ENCODE measurements around the gene SELENOO.

Gene SELENOO

DNA sequence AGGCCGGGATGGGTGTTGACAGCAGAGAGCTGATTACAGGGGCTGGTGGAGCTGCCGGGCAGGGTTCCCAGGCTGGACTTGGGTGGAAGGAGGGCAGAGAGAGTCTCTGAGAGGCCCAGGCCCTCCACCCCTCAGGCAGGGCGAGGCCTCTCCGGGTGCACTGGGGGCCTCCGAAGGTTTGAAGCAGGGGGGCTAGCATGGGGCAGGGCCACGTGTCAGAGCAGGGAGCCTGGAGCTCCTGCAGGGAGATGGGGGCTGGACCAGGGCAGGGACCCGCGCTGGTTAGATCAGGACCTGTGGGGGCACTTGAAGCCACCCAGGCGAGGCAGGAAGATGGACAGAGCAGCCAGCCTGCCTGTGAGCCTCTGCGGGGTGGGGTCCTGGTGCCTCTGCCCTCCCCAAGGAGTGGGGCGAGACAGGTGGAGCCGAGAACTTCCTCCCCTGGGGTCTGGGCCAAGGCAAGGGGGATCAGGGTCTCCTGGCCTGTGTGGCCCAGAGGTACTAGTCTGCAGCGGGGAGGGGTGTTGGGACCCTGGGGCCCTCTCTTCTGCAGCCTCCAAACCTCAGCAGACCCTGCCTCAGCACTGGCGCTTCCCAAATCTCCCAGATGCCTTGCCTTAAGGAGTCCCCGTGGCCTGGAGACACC is 29.4 kb upstream of the SELENOO start:
- DNase-seq (ENCODE audit: low read depth in 1 of 2, low spot score in 1 of 2), result no peak

DNA sequence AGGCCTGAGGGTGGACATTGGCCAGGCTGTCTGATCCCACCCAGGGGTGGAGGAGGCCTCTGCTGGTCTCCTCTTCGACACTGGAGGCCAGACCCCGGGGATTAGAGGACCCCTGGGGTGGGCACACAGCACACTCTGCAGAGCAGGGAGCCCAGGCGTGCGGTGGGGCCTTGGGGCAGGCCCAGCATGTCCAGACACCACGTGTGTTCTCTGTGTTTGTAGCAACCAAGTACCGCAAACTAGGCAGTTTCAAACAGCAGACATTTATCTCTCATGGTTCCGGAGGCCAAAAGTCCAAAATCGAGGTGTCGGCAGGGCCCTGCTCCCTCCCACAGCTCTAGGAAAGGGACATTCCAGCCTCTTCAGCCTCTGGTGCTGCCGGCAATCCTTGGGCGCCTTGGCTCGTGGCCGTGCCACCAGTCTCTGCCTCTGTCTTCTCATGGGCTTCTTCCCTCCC is 28.8 kb upstream of the SELENOO start:
- DNase-seq (ENCODE audit: low read depth in 1 of 2, low spot score in 1 of 2), result no peak

DNA sequence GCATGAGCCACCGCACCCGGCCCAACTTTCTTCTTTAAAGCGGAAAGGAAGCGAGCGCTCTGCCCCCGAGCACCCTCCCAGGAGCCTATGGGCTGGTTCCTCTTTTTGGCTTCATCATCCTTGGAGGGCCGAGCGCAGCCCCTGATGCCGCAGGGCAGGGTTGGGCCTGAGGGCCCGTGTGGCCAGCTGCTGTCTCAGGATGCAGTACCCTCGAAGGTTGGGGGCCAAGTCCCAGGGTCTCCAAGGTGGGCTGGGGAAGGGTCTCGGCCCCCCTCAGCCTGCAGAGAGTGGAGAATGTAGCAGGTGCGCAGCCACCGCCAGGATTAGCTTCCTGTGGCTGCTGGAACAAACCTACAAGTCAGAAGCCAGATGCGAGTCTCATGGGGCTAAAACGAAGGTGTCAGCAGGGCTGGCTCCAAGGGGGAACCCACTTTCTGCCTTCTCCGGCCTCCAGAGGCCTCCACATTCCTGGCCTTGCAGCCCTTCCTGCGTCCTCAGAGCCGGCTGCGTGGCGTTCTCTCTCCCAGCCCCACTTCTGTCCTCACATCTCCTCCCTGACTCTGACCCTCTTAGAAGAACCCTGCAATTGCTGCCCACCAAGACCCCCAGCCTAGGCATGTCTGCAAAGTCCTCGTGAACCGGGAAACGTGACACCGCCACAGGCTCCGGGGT is 27.4 kb upstream of the SELENOO start:
- no peak for DNase-seq (ENCODE audit: low read depth in 1 of 2, low spot score in 1 of 2)

DNA sequence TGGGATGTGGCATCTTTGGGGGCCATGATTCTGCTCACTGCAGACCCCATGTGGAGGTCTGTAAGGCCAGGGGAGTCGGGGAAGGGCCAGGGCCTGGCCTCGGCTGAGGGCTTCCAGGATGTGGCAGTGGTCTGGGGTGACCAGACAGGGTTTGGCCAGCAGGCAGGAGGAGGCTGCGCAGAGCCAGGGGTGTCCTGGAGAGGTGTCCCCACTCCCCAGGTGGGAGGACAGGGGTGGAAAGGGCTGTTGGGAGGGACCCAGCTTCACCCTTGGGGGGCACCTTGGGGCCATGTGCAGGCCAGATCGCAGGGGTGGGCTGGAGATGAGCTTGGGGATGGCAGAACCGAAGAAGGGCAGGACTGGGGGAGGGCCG is 26.8 kb upstream of the SELENOO start:
- no peak for DNase-seq (ENCODE audit: low read depth in 1 of 2, low spot score in 1 of 2)

DNA sequence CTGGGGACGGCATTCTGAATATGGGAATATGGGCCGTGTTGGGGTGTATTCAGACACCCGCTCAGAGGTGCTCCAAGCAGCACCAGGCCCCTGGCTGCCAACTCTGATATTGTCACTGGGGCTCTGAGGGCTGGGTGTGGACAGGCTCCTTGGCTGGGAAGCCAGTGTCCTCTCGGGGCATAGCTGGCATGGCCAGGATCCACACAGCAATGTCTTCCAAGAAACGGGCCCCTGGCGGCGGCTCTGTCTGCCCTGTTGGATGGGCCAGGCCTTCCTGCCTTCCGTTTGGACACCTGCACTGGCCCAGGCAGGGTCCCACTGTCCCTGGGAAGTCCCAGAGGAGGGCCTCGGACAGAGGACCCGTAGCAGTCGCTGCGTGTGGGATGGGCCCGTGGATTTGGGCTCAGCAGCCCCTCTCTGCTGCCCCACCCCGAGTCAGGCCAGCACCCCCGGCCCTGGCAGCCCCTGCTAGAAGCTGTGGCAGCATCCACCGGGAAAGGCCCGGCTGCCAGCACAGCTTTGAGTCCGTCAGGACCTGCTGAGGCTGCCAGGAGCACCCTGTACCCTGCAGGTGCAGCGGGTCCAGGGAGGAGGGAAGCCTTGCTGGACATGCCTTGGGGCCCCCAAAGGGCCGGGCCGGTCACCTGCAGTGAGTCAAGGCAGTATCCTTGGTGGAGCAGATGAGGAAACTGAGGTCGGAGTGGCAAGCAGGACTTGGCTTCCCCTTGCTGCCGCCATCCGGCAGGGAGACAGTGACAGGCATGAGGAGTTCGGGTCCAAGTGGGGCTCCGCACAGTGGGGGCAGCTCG is 26.2 kb upstream of the SELENOO start:
- no peak for DNase-seq (ENCODE audit: low read depth in 1 of 2, low spot score in 1 of 2)

DNA sequence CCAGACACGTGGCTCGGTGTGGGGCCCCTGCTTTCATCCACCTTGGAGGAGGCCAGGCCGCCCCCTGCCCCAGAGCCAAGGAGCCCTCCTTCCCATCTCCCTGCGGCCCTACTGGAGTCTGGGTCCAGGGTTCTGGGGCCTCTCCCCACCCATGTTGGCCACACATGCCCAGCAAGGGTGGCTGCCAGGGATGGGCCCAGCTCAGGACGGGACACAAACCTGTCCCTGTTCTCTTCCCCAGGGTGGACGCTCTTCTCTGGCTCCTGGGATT is 25.7 kb upstream of the SELENOO start:
- no peak for DNase-seq (ENCODE audit: low read depth in 1 of 2, low spot score in 1 of 2)

DNA sequence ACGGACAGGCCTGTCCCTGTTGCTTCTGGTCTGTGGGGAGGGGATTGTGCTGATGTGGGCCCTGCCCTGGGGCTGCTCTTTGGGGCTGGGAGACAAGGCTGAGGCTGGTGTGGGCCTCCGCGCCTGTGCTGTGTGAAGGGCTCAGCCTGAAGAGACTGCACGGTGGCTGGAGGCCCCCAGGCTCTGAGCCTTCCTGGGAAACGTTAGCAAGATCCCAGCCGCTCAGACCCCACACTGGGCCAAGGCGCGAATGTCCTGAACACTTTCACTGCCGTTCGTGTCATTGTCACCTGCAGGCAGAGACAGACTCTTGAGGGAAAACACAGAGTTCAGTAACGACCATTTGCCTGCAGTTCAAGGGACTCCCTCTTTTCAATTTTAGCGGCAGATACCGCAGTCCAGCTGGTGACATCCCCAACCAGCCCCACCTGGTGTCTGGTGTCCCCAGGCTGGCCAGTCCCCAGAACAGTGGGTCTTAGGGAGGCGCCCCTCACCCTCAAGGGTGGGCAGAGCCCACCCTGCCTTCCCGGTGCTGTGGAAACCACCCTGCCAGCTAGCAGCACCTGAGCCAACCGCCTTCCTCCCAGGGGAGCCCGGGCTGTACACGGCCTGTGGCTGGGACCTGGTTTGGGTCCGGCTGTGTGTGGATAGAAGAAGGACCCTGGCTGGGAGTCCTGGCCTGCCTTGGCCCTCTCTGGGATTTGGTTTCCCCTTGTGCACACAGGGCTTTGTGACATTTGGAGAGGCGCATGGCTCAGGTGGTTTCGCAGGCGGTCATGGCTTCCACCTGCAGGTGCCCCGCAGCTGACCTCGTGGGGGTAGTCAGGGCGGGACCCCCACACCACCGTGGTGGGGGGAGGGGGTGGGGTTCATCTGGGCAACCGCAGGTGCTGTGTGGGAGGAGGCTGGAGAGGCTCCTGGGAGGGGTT is 24.6 kb upstream of the SELENOO start:
- no peak for DNase-seq (ENCODE audit: low read depth in 1 of 2, low spot score in 1 of 2)

DNA sequence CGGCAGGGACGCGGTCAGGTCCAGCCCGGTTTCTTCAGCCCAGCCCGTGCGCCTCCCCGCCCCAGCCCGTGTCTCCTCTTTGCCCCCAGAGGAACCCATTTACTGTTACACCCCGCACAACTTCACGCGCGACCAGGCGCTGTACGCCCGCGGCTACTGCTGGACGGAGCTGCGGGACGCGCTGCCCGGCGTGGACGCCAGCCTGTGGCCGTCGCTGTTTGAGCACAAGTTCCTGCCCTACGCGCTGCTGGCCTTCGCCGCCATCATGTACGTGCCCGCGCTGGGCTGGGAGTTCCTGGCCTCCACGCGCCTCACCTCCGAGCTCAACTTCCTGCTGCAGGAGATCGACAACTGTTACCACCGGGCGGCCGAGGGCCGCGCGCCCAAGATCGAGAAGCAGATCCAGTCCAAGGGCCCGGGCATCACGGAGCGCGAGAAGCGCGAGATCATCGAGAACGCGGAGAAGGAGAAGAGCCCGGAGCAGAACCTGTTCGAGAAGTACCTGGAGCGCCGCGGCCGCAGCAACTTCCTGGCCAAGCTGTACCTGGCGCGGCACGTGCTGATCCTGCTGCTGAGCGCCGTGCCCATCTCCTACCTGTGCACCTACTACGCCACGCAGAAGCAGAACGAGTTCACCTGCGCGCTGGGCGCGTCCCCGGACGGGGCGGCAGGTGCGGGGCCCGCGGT is 23.8 kb upstream of the SELENOO start:
- no peak for DNase-seq (ENCODE audit: low read depth in 1 of 2, low spot score in 1 of 2)

DNA sequence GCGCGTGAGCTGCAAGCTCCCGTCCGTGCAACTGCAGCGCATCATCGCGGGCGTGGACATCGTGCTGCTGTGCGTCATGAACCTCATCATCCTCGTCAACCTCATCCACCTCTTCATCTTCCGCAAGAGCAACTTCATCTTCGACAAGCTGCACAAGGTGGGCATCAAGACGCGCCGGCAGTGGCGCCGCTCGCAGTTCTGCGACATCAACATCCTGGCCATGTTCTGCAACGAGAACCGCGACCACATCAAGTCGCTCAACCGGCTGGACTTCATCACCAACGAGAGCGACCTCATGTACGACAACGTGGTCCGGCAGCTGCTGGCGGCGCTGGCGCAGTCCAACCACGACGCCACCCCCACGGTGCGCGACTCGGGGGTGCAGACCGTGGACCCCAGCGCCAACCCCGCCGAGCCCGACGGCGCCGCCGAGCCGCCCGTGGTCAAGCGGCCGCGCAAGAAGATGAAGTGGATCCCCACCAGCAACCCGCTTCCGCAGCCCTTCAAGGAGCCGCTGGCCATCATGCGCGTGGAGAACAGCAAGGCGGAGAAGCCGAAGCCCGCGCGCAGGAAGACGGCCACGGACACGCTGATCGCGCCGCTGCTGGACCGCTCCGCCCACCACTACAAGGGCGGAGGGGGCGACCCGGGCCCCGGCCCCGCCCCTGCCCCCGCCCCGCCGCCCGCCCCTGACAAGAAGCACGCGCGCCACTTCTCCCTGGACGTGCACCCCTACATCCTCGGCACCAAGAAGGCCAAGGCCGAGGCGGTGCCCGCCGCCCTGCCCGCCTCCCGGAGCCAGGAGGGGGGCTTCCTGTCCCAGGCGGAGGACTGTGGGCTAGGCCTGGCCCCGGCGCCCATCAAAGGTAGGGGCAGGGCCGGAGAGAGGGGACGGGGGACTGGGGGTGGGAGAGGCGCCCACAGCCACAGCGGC is 23.0 kb upstream of the SELENOO start:
- DNase-seq (ENCODE audit: low read depth in 1 of 2, low spot score in 1 of 2), result no peak

DNA sequence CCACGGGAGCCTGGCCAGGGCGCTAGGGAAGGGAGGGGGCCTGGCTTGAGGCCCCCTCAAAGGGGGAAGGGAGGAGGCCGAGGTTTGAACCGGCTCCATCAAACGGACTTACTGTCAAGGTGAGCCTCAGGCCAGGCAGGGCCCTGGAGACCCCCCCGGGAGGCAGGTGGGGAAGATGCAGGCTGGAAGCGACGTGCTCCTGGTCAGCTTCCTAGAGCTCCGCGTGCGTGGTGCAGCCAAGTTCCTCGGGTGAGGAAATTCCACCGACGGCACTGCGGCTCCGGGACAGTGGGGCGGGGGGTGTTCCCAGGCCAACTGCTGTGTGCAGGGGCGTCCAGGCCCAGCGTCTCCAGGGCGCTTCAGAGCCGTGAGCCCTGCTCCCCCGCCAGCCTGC is 22.3 kb upstream of the SELENOO start:
- DNase-seq (ENCODE audit: low read depth in 1 of 2, low spot score in 1 of 2), result no peak

DNA sequence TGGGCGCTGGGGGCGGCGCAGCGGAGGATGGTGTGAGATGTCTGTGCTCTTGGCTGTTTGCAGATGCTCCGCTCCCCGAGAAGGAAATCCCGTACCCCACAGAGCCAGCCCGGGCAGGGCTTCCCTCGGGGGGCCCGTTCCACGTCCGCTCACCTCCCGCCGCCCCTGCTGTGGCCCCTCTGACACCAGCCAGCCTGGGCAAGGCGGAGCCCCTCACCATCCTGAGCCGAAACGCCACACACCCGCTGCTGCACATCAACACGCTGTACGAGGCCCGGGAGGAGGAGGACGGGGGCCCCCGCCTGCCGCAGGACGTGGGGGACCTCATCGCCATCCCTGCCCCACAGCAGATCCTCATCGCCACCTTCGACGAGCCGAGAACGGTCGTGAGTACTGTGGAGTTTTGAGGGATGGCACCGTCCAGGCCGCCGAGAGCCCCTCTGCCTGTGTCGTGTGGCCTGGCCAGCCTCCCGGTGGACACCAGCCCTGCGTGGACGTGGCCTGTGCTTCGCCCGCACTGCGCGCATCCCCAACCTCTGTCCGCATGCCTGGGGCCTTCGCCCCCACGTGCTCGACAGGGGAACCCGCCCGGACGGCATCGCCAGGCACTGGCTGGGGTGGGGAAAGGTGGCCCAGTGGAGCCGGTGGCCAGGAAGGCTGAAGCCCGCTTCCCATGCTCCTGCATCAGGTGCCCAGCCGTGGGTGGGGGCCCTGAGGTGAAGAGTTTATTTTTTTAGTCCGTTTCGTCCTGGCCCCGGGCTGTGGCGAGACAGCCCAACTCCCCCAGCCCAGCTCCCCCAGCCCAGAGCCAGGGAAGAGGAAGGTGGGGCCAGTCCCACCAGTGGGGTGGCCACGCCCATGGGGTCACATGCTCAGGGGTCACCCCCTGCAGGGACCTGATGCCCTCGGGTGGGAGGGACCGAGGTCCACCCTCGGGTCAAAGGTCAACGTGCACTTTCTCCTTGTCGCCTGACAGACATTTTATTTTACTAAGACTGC is 21.6 kb upstream of the SELENOO start:
- DNase-seq (ENCODE audit: low read depth in 1 of 2, low spot score in 1 of 2), result no peak

DNA sequence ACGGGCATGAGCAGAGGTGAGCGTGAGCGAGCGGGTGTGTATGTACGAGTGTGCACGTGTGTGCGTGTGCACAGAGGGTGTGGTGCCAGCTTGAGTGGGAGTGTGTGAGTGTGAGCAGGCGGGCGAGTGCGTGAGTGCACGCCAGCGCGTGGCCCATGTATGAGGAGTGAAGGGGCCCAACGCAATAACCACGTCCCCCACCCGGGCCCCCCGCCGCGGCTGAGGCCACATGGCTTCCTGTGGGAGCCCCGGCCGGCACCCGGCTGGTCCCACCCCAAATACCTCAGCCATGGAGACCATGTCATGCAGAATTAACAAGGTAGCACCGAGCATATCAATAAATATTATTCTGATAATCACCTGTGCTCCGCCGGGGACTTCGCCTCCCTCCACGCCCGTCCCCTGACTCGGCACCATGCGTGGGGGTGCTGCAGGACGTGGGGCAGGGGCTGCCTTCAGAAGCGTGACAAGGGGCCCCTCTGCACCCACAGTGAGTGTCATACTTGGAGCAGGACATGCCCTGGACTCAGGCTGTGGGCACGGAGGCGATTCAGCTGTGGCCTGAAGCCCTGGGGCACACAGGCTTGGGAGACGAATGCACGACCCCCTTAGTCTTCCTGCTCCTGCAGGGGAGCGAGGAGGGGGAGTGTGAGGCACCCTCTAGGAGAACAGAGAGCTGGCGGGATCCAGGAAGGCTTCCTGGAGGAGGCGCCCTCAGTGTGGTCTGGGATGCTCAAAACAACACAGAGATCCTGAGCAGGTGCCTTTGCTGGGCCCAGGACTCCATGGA is 20.7 kb upstream of the SELENOO start:
- no peak for DNase-seq (ENCODE audit: low read depth in 1 of 2, low spot score in 1 of 2)

DNA sequence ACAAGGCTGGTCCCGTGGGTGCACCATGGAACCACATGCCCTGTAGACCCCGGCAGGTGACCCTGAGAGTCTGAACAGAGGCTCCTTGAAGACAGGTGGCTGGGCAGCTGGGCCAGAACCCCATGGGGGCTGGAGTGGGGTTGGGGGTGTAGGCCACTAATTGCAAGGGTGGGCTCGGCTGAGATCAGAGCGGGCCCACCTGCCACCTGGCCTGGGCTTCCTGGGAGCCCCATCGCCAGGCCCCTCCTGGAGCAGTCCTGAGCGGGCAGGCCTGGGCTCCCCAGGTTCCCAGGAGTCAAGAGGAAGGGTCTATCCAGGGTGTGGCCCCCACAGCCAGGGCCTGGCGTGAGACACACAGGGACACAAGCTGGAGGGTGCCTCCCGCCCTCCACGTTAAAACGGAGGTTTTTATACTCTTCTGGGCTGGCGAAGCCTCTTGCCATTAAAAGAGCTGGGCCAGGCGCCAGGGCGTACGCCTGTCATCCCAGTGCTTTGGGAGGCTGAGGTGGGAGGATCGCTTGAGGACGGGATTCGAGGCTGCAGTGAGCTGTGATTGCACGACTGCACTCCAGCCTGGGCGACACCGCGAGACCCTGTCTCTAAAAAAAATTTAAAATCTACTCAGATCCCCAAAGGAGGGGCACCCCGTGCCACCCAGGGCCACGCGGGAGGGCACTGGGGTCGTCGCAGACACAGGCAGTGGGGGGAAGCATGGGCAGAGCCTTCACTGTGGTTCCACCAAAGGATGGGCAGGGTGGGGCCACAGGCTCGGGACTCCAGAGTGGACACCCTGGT is 19.9 kb upstream of the SELENOO start:
- no peak for DNase-seq (ENCODE audit: low read depth in 1 of 2, low spot score in 1 of 2)

DNA sequence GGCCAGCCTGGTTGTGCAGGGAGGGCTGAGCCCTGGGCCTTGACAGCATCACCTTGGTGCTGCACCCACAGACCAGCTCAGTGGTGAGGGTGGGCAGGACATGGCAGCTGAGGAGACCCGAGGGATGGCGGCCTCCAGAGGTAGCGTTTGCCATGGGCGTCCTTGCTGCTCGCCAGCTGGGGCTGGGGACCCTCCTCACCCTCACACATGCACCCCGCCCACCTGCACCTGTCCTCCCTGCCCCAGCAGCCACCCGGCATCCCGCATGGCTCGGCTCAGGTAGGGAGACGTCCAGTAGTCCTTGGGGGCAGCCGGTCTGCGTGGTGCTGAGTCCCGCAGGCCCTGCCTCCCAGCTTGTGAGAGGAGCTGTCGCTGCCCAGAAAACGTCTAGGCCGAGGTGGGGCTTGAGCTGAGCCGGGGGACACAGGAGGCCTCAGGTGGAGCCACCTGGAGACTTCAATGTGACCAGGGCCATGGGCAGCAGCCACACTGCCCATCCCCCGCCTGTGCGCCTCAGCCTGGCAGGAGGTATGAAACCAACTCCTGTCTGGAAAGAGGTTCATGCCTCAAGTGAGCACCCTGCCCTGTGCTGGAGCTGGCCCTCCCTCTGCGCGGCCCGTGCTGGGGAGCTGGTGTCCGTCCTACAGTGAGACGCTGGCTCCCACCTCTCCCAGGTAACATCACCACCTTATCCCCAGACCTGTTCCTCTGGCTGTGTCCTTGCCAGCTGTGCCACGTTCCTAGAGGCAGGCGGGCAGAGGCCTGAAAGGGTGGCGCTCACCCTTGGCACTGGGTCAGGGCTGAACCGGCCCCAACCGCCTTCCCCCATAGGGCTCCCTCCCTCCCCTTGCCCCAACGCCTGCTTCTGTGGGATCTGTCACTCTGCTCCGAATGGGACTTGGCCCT is 18.4 kb upstream of the SELENOO start:
- no peak for DNase-seq (ENCODE audit: low read depth in 1 of 2, low spot score in 1 of 2)

DNA sequence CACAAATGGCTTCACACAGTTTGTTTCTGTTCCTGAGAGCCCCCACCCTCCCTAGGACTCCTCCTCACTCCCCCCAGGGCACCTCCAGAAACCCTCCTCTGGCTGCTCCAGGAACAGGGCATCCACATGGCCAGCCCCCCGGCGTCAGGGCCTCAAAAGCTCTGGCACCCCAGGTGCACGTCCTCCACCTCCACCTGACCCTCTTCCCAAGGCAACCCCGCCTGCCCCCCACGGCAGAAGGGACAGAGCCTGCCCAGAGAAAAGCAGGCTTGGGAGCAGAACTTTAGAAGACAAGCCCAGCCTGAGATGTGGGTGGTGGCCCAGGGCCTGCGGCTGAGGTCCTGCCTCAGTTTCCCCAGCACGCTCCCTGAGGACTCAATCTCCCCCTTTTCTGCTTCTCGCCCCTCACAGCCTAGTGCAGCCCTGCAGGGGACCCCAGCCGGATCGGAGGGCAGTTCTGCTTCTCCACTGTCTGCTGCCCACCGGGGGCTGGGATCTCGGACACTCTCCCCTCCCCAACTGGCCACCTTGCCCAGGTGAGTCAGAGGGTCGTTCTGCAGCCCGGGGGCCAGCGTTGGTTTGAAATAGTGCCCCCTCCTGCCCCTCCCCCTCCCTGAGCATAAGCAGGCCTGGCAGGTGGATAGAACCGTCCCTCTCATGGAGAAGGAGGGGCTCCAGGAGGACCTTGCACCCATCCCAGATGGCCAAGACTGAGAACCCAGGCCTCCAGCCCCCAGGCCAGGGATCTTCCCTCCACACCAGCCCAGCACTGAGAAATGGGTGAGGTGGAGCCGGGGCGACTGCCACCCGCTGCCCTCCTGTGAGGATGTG is 17.5 kb upstream of the SELENOO start:
- no peak for DNase-seq (ENCODE audit: low read depth in 1 of 2, low spot score in 1 of 2)
